HepG2 (cell line): ENCODE data around the gene CD7. TPM values are rescaled to one million over a fixed set of nuclear protein-coding genes. Genes with fewer than 3 reads are reported as not detected.

ENCODE experiments used
- AKAP8 ChIP-seq: sonication (generic); formaldehyde crosslinking; IDR thresholded peaks from 2 replicates; pipeline ENCODE4 v1.5.1; 2020; ENCODE audit warnings: mild to moderate bottlenecking, missing genetic modification reagents
- MED1 ChIP-seq: sonication (generic); formaldehyde crosslinking; IDR thresholded peaks from 2 replicates; pipeline ENCODE4 v1.4.0; 2020; ENCODE audit warnings: missing genetic modification reagents
- MED13 ChIP-seq: sonication (generic); formaldehyde crosslinking; IDR thresholded peaks from 2 replicates; pipeline ENCODE4 v1.5.0; 2020; ENCODE audit warnings: missing genetic modification reagents
- MED8 ChIP-seq: sonication (generic); formaldehyde crosslinking; IDR thresholded peaks from 2 replicates; pipeline ENCODE4 v1.8.1; 2023; ENCODE audit warnings: mild to moderate bottlenecking, missing genetic modification reagents; ENCODE audit not compliant: insufficient replicate concordance
- RAD21 ChIP-seq: fragments of 450-650 bp; formaldehyde crosslinking; IDR thresholded peaks from 2 replicates; pipeline ENCODE4 v1.5.0; 2020; ENCODE audit warnings: mild to moderate bottlenecking
- RFX5 ChIP-seq: IDR thresholded peaks from 2 replicates; pipeline ENCODE4 v1.6.1; 2011; ENCODE audit warnings: low read depth, low read length, improper control_type of control experiment
- TCF12 ChIP-seq, 2 experiments: fragments of 450-650 bp in 1 of 2; sonication (generic) in 1 of 2; formaldehyde crosslinking in 1 of 2; IDR thresholded peaks; 2 replicates each; pipeline versions ENCODE4 v1.6.1 to v1.8.0; 2017 to 2022; ENCODE audit warnings: antibody characterized with exemption in 1 of 2, mild to moderate bottlenecking in 1 of 2, missing genetic modification reagents in 1 of 2, moderate library complexity in 1 of 2
- THAP7 ChIP-seq: sonication (generic); formaldehyde crosslinking; IDR thresholded peaks from 2 replicates; pipeline ENCODE4 v1.8.1; 2023; ENCODE audit warnings: mild to moderate bottlenecking, missing genetic modification reagents
- ZFX ChIP-seq: sonication (generic); formaldehyde crosslinking; IDR thresholded peaks from 2 replicates; pipeline ENCODE4 v1.4.0; 2020; ENCODE audit warnings: mild to moderate bottlenecking, low read depth, missing genetic modification reagents, moderate library complexity
- ZNF367 ChIP-seq: sonication (generic); formaldehyde crosslinking; IDR thresholded peaks from 2 replicates; pipeline ENCODE4 v1.4.0; 2020; ENCODE audit warnings: missing genetic modification reagents, borderline replicate concordance
- ZNF549 ChIP-seq: sonication (generic); formaldehyde crosslinking; IDR thresholded peaks from 2 replicates; pipeline ENCODE4 v1.5.0; 2020; ENCODE audit warnings: missing genetic modification reagents
- ZNF552 ChIP-seq: sonication (generic); formaldehyde crosslinking; IDR thresholded peaks from 2 replicates; pipeline ENCODE4 v1.9.0; 2022; ENCODE audit warnings: missing genetic modification reagents, mild to moderate bottlenecking, borderline replicate concordance
- ZNF556 ChIP-seq: sonication (generic); formaldehyde crosslinking; IDR thresholded peaks from 2 replicates; pipeline ENCODE4 v1.4.0; 2020; ENCODE audit warnings: mild to moderate bottlenecking, missing genetic modification reagents, borderline replicate concordance
- ZNF607 ChIP-seq: sonication (generic); formaldehyde crosslinking; IDR thresholded peaks from 2 replicates; pipeline ENCODE4 v1.5.1; 2020; ENCODE audit warnings: missing genetic modification reagents, mild to moderate bottlenecking, borderline replicate concordance
- polyA plus RNA-seq, 8 experiments: library from polyadenylated mRNA; depleted of rRNA in 3 of 8; stranded (reverse) in 7 of 8; unstranded in 1 of 8; fragments of >200 nt; fragmentation: Illumina TruSeq in 4 of 8; extraction: Trizol in 4 of 8; gene quantifications; 2 replicates each; pipeline versions ENCODE4 v1.2.1 to v1.2.3, GENCODE V29; 2011 to 2016; ENCODE audit warnings: low read depth in 4 of 8, missing spikeins in 1 of 8, mixed read lengths in 1 of 8; ENCODE audit not compliant: insufficient read depth in 1 of 8
- total RNA-seq, 5 experiments: library from RNA; depleted of rRNA; stranded (reverse); fragments of >200 nt; fragmentation: Illumina TruSeq; extraction: Trizol; gene quantifications; 2 replicates each; pipeline ENCODE4 v1.2.3, GENCODE V29; 2016; ENCODE audit warnings: low read depth in 1 of 5
- TF ChIP-seq, protein P1 (sequence below): sonication (generic); formaldehyde crosslinking; IDR thresholded peaks from 2 replicates; pipeline ENCODE4 v1.8.1; 2022; ENCODE audit warnings: low read depth, mild to moderate bottlenecking, missing genetic modification reagents
- TF ChIP-seq, protein P2 (sequence below): sonication (generic); formaldehyde crosslinking; IDR thresholded peaks from 2 replicates; pipeline ENCODE4 v1.4.0; 2020; ENCODE audit warnings: missing genetic modification reagents
- TF ChIP-seq, protein P3 (sequence below): IDR thresholded peaks from 2 replicates; pipeline ENCODE4 v1.4.0; 2020; ENCODE audit warnings: mild to moderate bottlenecking, missing genetic modification reagents

Gene CD7
- total and polyA plus RNA-seq, 2 of the 13 experiments (the other 11 are each of a cell fraction or from before 2014, with no cell fraction given), result 67.6 to 76.4 TPM

DNA sequence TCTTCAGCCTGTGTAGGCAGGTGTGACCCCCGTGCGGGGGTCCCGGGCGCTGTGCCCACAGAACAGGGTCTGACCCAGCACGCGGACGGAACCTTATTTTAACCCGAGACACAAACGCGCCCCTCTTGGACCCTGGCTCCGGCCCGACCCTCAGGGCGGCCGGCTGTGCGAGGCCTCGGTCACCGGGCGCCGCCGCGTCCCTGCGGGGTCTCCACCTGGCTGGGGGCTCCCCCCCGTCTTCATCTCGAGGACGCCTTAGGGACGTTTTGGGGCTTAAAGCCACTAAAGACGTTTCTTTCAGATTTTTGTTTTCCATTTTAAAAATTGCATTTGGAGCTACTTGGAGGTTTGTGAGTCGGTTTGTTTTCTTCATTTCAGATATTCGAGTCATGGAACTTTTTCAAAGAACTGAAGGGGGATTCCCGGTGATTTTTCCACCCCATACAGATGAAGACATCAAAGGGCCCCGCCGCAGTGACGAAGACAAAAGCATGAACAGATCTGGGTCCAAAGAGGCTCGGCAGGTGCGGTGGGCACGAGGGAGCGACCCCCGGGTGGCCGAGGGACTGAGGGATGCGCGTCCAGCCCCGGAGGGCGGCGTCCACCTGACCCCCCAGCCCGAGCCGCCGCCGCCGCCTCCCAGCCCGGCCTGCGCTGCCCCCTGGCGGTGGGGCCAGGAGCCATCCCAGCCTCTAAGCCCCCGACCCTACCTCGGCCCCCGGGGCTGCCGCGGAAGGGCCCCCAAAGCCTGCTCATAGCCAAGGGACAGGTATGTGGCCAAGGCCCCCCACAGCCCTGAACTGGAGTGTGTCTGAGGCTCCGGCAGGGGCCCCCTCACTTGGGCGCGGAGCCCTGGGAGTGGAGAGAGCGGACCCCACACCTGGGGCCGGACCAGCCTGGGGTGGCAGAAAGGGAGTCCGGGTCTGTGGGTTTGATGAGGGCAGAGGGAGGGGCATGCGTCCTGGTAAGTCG is 3.8 kb upstream of the CD7 start (continued):
- TF ChIP-seq MED13 (CRISPR knock-in tag) (no peak), ZNF556 (CRISPR knock-in tag) (peak; percentile 48; the same call in 1 of the 2 replicates), ZNF552 (no peak), MED8 (CRISPR knock-in tag) (peak; percentile 27), RAD21 (CRISPR knock-in tag) (peak; percentile 98), ZNF367 (no peak), ZFX (peak; percentile 38; the same call in 1 of the 2 replicates), AKAP8 (CRISPR knock-in tag) (0 out of 2 replicates have a peak, but pooled peaks have one; percentile 52), ZNF549 (CRISPR knock-in tag) (no peak), TCF12 (IDR thresholded peaks at IDR 0.05) (no peak), TCF12 (CRISPR knock-in tag; IDR thresholded peaks at IDR 0.05) (peak; percentile 58; the same call in 1 of the 2 replicates), THAP7 (CRISPR knock-in tag) (peak; percentile 76), MED1 (peak; percentile 17; the same call in 1 of the 2 replicates), RFX5 (0 out of 2 replicates have a peak, but pooled peaks have one; percentile 14), ZNF607 (CRISPR knock-in tag) (peak; percentile 16; the same call in 1 of the 2 replicates)
- TF ChIP-seq, protein P1, sequence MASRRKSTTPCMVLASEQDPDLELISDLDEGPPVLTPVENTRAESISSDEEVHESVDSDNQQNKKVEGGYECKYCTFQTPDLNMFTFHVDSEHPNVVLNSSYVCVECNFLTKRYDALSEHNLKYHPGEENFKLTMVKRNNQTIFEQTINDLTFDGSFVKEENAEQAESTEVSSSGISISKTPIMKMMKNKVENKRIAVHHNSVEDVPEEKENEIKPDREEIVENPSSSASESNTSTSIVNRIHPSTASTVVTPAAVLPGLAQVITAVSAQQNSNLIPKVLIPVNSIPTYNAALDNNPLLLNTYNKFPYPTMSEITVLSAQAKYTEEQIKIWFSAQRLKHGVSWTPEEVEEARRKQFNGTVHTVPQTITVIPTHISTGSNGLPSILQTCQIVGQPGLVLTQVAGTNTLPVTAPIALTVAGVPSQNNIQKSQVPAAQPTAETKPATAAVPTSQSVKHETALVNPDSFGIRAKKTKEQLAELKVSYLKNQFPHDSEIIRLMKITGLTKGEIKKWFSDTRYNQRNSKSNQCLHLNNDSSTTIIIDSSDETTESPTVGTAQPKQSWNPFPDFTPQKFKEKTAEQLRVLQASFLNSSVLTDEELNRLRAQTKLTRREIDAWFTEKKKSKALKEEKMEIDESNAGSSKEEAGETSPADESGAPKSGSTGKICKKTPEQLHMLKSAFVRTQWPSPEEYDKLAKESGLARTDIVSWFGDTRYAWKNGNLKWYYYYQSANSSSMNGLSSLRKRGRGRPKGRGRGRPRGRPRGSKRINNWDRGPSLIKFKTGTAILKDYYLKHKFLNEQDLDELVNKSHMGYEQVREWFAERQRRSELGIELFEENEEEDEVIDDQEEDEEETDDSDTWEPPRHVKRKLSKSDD (CRISPR knock-in tag), result peak; percentile 46; the same call in 1 of the 2 replicates
- TF ChIP-seq, protein P2, sequence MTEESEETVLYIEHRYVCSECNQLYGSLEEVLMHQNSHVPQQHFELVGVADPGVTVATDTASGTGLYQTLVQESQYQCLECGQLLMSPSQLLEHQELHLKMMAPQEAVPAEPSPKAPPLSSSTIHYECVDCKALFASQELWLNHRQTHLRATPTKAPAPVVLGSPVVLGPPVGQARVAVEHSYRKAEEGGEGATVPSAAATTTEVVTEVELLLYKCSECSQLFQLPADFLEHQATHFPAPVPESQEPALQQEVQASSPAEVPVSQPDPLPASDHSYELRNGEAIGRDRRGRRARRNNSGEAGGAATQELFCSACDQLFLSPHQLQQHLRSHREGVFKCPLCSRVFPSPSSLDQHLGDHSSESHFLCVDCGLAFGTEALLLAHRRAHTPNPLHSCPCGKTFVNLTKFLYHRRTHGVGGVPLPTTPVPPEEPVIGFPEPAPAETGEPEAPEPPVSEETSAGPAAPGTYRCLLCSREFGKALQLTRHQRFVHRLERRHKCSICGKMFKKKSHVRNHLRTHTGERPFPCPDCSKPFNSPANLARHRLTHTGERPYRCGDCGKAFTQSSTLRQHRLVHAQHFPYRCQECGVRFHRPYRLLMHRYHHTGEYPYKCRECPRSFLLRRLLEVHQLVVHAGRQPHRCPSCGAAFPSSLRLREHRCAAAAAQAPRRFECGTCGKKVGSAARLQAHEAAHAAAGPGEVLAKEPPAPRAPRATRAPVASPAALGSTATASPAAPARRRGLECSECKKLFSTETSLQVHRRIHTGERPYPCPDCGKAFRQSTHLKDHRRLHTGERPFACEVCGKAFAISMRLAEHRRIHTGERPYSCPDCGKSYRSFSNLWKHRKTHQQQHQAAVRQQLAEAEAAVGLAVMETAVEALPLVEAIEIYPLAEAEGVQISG, result peak; percentile 48
- TF ChIP-seq, protein P3, sequence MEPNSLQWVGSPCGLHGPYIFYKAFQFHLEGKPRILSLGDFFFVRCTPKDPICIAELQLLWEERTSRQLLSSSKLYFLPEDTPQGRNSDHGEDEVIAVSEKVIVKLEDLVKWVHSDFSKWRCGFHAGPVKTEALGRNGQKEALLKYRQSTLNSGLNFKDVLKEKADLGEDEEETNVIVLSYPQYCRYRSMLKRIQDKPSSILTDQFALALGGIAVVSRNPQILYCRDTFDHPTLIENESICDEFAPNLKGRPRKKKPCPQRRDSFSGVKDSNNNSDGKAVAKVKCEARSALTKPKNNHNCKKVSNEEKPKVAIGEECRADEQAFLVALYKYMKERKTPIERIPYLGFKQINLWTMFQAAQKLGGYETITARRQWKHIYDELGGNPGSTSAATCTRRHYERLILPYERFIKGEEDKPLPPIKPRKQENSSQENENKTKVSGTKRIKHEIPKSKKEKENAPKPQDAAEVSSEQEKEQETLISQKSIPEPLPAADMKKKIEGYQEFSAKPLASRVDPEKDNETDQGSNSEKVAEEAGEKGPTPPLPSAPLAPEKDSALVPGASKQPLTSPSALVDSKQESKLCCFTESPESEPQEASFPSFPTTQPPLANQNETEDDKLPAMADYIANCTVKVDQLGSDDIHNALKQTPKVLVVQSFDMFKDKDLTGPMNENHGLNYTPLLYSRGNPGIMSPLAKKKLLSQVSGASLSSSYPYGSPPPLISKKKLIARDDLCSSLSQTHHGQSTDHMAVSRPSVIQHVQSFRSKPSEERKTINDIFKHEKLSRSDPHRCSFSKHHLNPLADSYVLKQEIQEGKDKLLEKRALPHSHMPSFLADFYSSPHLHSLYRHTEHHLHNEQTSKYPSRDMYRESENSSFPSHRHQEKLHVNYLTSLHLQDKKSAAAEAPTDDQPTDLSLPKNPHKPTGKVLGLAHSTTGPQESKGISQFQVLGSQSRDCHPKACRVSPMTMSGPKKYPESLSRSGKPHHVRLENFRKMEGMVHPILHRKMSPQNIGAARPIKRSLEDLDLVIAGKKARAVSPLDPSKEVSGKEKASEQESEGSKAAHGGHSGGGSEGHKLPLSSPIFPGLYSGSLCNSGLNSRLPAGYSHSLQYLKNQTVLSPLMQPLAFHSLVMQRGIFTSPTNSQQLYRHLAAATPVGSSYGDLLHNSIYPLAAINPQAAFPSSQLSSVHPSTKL (CRISPR knock-in tag), result peak; percentile 29; the same call in 1 of the 2 replicates
